ENCODE results near the gene NSRP1.
"Not testable (repeated sequence)": the region's sequence is repeated elsewhere in the genome, so short reads cannot be mapped to it uniquely, and the experiment has no call there.

NSRP1 gene, protein sequence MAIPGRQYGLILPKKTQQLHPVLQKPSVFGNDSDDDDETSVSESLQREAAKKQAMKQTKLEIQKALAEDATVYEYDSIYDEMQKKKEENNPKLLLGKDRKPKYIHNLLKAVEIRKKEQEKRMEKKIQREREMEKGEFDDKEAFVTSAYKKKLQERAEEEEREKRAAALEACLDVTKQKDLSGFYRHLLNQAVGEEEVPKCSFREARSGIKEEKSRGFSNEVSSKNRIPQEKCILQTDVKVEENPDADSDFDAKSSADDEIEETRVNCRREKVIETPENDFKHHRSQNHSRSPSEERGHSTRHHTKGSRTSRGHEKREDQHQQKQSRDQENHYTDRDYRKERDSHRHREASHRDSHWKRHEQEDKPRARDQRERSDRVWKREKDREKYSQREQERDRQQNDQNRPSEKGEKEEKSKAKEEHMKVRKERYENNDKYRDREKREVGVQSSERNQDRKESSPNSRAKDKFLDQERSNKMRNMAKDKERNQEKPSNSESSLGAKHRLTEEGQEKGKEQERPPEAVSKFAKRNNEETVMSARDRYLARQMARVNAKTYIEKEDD

GRCh38 chr17:30116661-30117551, at the start of gene NSRP1:
Gene NSRP1, plus strand, starts transcription at chr17:30116816. Its CDS starts 28 bp downstream, at chr17:30116844.
- no peak for TF ChIP-seq CTCF (conservative IDR thresholded peaks at IDR 0.05)
- H3K27ac ChIP-seq: peak within 1 kb of the TSS; percentile 97

- no peak for TF ChIP-seq CTCF (conservative IDR thresholded peaks at IDR 0.05)
- no peak overlapping the region for H3K27ac ChIP-seq
Observed at GRCh38 chr17:30068465-30068864, 48.2 kb upstream of the NSRP1 start.

- no peak overlapping the region for H3K27ac ChIP-seq
- TF ChIP-seq CTCF (conservative IDR thresholded peaks at IDR 0.05): no peak
Observed at GRCh38 chr17:30074254-30074653, 42.4 kb upstream of the NSRP1 start.

DNA sequence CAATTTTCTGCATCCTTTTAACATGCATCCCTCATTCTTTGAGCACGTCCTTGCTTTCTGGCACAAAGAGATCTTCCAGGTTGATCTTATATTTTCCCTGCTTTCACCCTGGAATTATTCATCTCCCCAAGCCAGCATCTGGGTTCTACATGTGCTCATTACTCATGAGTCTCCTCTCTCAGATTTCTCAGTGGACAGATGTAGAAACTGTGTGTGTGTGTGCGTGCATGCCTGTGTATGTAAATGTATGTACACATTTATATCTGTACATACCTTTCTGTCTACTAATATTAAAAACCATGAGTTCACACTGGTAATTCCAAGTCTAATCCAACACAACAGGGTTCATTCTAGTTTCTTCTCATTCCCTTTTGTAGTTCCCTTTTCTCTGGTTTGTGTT, 41.9 kb upstream of the NSRP1 start:
- no peak for TF ChIP-seq CTCF (conservative IDR thresholded peaks at IDR 0.05)
- H3K27ac ChIP-seq: no peak overlapping the region

DNA sequence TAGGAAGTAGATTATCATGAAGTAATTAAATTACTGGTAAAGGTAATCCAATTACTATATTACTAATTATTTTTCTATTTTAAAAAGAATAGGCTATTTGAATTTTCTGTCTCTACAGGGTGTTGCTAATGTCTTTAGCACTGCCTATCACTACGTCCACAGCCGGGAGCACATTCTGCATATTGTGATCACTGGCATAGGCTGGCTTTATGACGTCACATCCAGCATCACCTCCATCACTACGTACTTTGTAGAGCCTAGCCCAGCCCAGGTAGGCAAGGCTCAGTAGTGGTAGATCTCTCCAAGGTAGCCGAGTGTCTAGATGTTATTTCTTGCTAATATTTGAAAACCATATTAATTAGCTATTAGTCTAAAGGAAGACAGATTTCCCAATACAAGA, 33.8 kb upstream of the NSRP1 start:
- TF ChIP-seq CTCF (conservative IDR thresholded peaks at IDR 0.05): no peak
- no peak overlapping the region for H3K27ac ChIP-seq

GRCh38 chr17:30084788-30085187, 31.8 kb upstream of the NSRP1 start:
- no peak overlapping the region for H3K27ac ChIP-seq
- TF ChIP-seq CTCF (conservative IDR thresholded peaks at IDR 0.05): no peak

DNA sequence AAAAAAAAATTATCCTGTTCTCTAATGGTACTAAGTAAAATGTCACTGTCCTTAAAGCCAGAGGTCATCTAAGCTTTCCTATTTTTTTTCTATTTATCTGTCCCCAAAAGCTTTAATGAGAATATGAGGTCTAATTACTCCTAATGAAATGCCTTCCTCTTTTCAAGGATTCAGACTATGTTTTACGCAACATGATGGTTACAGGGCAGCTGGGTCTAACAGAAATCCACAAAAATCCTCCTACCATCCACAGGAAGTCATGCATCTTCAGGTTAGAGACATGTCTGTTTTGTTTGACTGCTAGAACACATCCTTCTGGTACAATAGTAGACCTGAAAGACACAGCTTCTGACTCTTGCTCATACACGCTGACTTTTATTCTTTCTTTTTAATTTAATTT, 29.7 kb upstream of the NSRP1 start:
- no peak for TF ChIP-seq CTCF (conservative IDR thresholded peaks at IDR 0.05)
- no peak overlapping the region for H3K27ac ChIP-seq

DNA sequence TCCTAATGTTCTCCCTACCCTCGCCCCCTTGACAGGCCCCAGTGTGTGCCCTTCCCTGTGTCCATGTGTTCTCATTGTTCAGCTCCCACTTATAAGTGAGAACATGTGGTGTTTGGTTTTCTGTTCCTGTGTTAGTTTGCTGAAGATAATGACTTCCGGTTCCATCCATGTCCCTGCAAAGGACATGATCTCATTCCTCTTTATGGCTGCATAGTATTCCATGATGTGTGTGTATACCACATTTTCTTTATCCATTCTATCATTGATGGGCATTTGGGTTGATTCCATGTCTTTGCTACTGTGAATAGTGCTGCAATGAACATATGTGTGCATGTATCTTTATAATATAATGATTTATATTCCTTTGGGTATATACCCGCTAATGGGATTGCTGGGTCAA, 29.2 kb upstream of the NSRP1 start:
- H3K27ac ChIP-seq: not testable (repeated sequence)
